Inflammatory macrophage (primary cell): ENCODE data around the gene C11orf58.
A peak's percentile ranks its signal among the peaks of the same experiment; 100 is the strongest.

Experiments
- DNase-seq, 2 donors: peaks; one replicate each; pipeline ENCODE4 v3.0.0-alpha.2; 2020 to 2022

C11orf58 gene

DNA sequence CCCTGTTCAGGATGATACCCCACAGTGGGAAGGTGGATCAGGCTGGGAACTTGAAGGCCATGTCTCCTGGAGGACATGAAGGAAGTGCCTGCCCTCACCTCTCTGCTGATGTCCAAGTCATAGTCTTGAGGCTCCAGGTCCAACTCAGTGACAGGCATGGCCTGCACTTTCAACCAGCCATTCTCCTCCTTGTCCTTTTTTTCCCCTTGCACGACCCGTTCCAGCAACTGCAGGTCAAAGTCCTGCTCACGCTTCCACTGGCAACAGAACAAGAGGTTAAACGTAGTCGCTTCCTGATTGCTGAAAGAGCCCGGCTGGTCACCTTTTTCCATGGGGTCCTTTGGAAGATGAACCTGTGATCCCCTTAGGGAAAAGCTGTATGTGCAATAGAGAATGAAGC is 47.7 kb downstream of the C11orf58 start:
- no peak for DNase-seq

DNA sequence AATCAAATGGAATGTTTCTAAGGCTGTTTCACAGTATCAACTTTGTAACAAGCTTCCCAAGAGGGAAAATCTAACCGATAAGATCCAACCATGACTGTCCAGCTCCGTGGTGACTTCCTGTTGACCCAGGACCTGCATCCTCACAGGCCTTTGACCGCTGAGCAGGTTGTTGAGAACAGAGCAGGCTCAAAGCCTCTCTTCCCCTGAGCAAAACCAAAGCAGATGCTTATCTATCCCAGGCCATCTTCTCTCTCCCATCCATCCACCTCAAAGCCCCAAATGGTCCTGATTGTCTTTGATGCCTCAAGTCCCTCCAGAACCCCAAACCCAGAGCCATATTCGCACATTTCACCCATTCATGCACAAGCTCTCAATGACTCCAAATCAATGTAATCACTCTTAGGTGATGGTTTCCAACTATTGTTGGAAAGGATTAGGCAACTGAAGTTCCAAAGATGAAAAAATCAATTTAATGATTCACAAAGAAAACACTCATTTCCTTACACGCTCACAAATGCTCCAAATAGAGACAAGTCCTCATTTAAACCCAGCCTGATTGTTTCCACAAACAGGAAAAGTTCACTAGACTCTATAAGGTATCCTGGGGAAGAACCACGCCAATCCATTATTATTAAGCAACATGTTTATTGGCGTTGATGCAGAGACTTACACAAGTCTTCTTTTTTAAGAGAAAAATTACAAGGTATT is 48.7 kb downstream of the C11orf58 start:
- DNase-seq, result no peak

DNA sequence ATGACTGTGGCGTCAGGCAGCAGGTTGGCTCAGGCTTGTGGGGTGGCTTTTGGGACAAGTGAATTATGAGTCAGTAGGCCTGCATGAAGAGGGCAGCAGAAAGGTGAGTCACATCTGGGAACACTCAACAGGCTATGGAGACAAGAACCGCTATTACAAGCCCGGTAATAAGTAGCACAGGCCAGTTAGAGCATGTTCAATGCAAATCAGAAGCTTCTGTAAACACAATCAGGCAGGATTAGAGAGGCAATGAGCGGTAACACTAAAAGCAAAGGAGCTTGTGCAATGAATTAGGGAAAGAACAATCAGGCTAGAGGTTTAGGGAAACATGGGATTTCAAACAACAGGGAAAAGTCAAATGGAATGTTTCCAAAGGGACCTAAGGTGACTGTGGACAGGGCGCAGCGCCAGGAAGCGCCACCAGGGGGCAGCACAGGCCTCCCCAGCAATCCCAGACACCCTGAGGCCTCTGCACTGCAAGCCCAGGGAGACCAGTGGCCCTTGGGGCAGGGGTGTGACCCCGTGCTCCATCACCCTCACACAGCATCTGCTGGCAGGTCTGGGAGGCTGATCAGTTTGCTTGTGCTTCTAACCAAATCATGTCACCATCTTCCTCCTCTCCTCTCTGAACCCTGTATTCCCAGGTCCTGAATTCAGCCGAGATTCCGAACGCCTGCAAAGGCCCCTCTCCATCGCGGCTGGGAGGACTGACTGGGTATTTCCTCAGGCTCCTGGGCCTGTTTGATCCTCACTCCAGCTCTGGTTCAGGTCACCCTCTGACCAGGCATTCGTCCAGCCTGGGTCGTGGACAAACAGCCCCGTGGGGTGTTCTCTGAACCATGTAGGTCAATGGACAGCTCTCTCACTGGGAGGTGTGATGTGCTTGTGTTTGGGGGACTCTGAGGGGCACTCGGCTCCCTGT is 50.0 kb downstream of the C11orf58 start:
- peak; percentile 73 to 78 for DNase-seq

DNA sequence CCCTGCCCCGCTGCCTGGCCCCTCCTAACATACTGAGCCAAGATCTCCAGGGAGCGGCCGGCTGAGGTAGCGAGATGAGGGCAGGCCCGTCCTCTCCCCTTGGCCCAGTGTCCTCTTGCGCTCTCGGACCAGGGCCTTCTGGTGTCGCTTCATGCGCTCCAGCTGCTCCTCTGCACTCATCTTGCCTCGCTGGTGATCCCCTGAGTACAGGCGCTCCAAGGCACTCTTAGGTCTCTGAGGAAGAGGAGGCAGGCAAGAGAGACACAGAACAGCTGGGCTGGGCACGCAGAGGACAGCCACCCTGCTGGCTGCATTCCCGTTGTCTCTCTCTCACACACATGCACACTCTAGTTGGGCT is 50.6 kb downstream of the C11orf58 start:
- no peak for DNase-seq

DNA sequence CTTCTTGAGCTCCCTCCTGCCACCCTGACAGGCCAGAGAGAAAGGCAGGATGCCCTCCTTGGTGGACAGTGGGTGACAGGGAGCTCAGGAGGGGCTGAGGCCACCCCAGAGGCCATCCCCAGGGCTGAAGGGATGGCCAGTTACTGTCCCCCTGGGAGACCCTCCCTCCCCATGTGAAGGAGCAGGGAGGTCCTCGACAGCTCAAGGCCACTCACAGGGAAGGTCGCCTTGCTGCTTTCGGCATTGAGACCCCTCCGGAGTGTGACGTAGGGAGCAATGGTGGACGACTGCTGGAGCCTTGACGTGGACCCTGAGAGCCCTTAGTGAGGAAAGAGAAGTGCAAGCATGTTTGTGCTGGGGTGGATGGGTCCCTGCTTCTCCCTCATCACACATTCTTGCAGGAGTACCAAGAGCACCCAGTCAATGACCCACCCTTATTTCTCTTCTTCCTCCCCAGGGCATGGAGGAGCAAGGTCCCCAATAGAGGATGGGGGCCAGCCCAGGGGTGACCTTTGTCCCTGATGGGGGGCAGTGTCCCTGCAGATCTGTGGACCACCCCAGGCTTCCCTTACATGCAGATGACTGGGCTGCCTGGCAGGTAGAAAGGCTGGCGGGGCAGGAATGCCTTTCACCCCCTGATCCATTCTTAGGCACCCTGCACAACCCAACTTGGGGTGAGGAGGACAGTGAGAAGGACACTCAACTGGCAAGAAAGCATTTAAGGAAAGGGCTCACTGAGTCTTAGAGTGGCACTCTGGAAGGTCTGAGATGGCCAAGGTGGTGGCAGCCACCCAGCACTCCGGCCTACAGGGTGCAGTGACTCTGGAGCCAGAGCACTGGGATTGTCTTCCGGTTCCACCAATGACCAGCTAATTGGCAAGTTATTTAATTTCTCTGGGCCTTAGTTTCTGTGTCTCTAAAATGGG is 51.4 kb downstream of the C11orf58 start:
- no peak for DNase-seq

DNA sequence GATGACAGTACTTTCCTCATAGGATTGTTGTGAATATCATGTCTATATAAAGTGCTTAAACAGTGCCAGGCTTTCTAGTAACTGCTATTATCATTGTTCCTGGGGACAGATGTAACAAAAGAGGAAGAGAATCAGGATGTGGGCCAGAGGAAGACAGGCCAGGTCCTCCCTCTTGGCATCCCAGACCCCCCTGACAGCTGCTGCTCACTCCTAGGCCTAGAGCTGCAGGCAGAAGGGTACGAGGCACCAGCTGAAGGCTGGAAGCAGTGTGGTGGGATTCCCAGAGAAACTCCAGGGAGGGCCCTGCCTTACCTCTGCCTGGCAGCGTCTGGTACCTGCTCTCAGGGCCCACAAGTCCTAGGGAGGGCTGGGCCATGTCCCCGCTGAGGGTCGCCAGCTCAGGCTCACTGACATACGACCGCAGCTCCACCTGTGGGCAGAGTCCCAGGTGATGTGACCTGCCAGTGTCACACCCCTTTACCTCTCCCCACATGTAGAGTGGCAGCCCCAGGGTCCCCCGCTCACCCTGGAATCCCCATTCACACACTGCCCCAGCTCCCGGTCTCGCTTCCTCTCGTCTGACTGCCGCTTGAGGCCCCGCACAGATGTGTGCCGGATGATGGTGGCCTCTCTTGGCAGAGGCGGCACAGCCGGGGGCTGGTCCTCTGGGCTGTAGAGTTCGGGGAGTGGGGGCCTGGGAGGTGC is 52.2 kb downstream of the C11orf58 start:
- DNase-seq, result no peak

DNA sequence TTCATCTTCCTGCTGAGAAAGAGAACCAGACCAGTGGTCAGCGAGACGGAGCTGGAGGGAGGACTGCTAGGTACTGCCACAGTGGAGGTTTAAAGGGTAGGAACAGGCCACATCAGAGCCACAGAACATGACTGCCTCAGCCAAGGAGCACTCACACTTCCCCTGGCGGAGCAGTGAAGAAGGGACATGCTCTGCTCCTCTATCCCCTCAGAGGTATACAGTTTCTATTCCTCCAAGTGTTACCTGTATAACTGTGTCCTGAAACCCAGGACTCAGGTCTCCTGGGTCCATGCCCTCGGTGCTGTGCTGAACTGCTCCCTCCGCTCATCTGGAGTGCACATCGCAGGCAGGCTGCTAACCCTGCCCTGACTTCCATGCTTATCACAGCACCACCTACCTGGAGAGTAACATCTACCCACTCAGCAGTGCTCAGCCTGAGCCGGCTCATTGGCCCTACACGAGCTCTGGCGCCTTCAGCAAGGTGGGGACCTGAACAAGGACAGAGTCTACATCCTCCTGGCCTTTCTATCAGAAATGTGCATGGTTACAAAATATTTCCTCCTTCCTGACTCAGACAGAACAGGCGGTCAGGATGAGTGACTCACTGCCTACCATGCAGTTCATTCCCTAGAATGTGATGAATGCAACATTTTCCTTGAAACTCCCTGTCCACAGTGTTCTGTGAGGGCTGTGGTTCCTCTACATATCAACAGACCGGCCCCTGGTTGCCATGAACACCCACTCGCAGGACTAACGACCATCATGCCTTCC is 52.9 kb downstream of the C11orf58 start:
- peak; percentile 90 to 91 for DNase-seq

DNA sequence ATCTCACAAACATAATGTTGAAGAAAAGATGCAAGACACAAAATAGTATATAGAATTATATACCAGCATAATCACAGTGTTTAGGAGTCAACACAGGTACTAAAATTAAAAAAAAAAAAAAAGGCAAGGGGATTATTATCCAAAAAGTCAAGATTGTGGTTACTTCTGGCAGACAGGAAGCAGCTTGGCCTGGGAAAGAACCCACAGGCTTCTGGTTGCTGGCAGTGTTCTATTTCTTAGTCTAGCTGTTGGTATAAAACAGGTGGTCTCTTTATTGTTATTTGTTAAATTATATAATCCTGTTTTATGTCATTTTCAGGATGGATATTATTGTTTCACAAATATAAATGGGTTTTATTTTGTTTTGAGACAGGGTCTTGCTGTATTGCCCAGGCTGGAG is 54.0 kb downstream of the C11orf58 start:
- no peak for DNase-seq

DNA sequence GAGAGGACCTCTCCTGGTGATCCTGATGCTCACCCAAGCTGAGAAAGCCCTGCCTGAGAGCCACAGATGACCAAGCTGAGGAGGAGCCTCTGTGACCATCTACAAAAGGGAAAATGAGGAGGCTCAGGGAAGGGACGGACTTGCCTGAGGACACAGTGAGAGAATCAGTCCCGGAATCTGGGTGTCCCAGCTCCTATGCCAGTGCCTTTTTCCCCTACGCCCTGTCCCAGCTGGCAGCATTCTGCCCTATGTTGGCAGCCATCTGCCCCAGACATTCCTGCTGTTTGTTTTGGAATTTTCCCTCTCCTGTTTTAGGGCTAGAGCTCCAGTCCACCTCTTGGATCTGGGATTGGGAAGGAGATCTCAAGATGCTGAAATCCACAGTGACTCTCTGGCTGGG is 54.6 kb downstream of the C11orf58 start:
- no peak for DNase-seq

DNA sequence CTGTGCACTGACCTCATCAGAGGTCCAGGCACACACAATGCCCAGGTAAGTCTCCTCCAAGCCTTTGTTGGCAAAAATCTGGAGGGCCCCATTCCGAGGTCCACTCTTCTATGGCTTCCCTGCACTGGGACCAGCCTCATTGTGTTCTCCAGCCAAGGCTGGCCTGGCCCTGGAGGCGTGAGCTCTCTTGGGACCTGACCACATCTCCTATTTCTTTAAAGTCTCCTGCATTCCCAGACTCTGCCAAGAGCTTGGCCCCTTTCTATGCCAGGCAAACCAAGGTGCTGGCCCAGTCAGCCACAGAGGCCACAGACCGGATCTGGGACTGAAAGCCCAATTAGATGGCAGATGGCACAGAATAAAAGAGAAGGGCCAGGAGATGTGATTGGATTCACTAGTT is 55.1 kb downstream of the C11orf58 start:
- no peak for DNase-seq

DNA sequence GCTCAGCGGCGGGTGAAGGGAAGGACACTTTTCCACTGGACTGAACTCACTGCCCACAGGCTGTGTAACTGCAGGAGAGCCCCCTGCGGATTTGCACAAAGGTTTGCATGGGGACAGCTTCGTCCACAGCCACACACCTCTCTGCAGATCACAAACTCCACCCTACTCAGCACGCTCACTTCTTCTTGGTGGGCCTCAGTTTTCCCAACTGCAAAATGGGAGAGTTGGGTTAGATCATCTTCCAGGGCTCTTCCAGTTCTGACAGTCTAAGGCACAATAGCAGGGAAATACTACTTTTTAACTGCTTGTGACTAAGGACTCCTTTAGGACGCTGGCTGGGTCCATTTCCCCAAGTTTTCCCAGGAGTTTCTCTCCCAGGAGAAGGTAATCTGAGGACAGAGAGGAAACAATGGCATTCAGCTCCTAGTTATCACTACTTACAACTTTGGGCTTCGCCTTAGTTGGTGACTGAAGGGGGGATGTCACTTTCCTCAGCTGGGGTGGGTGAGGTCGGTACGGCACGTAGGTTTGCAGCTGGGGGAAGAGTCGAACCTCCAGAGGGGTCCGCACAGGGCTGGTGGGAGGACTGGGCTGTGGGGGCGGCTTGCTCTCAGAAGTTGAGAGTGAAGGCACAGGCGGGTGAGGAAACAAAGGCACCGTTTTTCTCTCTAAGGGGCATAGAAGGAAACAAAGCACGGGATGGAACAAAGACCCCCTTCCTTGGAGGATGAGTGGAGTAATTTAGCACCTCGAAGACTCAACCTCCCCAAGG is 55.8 kb downstream of the C11orf58 start:
- no peak for DNase-seq

DNA sequence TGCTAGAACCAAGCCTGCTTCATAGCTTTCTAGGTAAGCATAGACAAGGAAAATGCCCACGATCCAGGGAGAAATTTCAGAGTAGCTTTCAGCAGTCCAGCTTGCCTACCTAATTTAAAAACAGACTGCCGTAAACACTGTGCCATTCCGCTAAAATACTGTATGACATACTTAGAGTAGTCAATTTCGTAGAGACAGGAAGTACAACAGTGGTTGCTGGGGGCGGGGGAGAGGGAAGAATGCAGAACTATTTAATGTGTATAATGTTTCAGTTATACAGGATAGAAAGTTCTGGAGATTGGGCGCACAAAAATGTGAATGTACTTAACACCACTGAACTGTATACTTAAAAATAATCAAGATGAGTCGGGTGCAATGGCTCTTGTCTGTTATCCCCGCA is 56.7 kb downstream of the C11orf58 start:
- peak; percentile 78 for DNase-seq

DNA sequence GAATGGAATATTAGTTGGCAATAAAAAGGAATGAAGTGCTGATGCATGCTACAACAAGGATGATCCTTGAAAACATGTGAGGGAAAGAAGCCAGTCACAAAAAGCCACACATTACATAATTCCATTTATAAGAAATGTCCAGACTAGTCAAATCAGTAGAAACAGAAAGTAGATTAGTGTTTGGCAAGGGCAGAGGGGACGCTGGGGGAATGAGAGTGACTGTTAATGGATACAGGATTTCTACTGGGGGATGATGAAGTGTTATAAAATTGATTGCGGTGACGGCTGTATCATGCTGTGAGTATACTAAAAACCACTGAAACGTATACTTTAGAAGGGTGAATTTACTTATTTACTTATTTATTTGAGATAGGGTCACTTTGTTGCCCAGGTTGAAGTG is 57.9 kb downstream of the C11orf58 start:
- peak in 1 of 2 donors; percentile 38 for DNase-seq

DNA sequence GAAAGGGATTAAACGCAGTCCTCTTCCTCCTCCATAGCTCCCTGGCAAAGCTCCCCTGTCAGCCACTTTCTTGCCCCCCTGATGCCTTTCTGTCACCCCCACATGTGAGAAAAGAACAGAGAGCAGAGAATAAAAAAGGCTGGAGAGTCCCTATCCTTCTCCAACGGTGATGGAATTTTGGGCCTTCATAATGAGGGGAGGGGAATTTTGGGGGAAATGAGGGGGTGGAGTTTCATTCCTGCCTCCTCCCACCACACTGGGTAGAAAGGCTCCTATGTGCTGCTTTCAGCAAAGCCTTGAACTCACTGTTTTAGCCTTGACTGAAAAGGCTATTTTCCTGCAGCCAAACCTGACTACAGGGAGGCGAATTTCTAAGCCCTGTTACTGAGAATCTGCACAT is 59.3 kb downstream of the C11orf58 start:
- DNase-seq, result no peak

DNA sequence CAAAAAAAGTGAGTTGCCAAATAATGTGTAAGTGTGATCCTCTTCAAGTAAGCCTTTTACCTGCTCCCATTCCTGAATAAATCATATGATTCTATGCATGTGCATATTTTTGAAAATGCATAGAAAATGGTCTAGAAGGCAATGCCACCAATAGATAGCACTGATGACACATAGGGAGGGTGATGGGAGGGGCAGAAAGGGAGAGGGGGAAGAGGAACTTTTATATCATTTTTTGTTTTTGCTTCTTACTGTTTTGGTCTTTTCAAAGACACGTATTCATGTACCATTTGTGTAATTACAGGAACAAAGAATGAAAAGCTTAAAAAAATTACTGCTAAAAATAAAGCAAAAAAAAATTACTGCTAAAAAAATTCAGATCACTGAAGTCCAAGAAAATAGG is 60.8 kb downstream of the C11orf58 start:
- DNase-seq, result peak in 1 of 2 donors; percentile 27

DNA sequence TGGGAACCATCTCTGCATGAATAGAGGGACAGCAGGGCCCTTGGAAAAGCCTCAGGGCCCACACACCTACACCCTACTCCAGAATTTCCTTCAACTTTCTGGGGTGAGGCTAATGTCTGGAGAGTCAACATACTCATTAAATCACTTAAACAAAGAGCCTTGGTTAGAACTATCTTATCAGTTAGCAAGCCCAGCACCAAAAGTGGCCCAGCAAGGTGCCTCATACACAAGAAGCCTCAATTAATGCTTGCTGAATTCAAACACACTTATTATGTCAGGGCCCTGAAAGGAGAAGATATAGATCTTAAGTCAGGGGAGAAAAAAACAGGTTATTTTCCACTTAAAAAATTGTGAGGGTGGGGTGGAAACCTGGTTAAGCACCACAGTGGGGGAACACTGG is 61.4 kb downstream of the C11orf58 start:
- DNase-seq, result no peak

DNA sequence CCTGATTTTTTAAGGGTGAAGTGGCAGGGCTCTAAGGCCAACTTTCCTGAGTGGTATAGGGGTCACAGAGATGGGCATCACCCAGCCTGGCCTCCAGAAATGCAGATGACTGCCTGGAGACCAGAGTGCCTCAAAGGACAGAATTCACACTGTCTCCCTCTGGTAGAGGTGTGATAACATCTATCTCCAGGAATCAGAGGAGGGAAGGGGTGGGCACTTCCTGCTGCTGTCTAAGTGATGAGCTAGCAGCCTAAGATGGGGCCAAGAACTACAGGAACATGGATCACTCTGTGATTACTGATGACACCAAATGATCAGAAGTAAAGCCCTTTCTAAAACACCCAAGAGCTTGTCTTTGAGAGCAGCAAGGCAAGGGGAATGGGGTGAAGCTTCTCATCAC is 61.9 kb downstream of the C11orf58 start:
- DNase-seq, result no peak

DNA sequence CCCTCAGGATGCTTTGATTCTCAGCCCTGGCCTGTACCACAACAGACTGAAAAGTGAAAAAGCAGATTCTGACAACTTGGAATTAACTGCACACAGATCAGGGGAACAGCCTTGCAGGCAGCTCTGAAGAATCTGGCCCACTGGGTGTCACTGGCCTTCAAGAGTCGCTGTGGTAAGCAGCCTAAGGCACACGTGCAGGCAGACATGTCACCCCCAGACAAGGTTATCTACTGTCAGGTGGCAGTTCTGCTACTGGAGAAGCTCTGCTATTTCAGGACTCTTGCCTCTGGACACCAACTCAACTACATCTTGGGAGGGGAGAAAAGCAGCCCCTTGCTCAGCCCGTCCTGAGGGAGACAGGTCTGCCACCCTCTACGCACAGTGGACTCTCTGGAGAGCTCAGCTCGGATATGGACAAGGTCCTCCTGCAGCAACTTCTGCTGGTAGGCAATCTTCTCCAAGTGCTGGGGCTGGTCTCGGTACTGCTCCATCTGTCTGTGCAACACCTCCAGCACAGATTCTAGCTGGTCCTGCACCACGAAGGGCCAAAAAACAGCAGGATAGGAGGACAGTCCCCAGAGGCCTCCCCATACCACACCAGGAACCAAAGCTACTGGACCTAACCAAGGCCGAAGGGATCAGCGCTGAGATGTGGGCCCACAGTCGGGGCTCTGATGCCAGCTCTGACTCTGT is 63.0 kb downstream of the C11orf58 start:
- no peak for DNase-seq

DNA sequence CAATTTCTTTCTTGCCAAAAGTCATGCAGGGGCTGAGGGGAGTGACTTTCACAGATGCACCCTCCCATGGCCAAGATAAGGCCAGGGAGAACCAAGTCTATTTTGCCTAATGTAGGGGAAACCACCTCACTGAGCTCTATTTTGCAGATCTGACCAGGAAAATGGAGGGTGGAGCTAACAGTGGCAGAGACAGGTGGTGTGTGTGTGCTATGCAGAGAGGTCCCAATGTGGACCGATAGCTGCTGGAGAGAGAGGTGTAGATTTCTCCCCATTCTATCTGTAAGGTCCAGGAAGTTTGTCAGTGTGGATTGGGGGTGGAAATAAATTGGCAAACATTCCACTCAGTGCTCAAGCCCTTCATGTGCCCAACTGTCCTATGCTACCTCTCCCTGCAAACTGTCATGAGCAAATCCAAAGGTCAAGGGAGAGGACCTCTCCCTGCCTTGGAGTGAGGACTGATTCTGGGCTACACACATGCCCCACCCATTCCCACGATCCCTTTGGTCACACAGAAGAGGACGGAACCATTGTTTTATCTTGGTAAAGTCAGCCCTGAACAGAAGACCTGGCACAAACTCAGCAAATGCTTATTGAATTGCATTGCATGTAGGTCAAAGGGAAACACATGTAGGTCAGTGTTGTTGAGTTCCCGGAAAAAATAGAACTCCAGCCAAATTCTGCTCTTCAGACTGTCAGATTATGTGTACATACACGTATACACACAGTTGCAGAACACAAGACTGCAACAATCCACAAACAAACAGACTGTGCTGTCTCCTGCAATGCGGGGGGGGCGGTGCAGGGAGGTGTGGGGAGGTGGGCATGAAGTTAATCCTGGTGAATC is 65.9 kb downstream of the C11orf58 start:
- DNase-seq, result no peak
